Measurements from ENCODE around the gene MYO3B.
"Not testable (repeated sequence)": the region's sequence is repeated elsewhere in the genome, so short reads cannot be mapped to it uniquely, and the experiment has no call there.

DNA sequence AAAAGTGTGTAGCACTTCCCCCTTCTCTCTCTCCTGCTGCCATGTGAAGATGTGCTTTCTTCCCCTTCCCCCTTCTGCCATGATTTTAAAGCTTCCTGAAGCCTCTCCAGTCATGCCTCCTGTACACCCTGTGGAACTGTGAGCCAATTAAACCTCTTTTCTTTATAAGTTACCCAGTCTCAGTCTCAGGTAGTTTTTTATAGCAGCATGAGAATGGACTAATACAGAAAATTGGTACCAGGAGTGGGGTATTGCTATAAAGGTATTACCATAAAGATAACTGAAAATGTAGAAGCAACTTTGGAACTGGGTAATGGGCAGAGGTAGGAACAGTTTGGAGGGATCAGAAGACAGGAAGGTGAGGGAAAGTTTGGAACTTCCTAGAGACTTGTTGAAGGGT lies 374.0 kb downstream of the MYO3B start:
- TF ChIP-seq CTCF (IDR thresholded peaks at IDR 0.05); EP300 (IDR thresholded peaks at IDR 0.05); POLR2AphosphoS5 (IDR thresholded peaks at IDR 0.05); POLR2A (IDR thresholded peaks at IDR 0.05; ENCODE audit: low read depth): not testable (repeated sequence)

Measured in esophagus muscularis mucosa (tissue), 4 donors.